ENCODE data around the gene PDE4D.

DNA sequence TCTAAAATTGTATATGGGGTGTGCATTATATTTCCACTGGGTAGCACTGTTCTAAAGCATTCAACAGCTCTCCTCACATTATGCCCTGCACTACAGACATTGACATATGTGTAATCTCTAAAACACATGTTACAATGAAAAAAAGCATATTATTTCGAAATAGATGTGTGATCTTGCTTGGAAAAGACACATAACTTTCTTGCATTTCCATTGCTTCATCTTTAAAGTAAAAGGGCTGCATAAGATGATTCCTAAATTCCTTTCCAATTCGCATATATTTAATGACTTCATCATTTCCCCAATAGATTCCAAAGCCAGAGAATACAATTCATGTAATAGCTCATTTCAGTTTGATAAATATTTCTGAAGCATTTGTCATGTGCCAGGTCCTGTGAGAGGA is 566.9 kb downstream of the PDE4D start:
- TF ChIP-seq, protein P1, sequence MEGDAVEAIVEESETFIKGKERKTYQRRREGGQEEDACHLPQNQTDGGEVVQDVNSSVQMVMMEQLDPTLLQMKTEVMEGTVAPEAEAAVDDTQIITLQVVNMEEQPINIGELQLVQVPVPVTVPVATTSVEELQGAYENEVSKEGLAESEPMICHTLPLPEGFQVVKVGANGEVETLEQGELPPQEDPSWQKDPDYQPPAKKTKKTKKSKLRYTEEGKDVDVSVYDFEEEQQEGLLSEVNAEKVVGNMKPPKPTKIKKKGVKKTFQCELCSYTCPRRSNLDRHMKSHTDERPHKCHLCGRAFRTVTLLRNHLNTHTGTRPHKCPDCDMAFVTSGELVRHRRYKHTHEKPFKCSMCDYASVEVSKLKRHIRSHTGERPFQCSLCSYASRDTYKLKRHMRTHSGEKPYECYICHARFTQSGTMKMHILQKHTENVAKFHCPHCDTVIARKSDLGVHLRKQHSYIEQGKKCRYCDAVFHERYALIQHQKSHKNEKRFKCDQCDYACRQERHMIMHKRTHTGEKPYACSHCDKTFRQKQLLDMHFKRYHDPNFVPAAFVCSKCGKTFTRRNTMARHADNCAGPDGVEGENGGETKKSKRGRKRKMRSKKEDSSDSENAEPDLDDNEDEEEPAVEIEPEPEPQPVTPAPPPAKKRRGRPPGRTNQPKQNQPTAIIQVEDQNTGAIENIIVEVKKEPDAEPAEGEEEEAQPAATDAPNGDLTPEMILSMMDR (IDR thresholded peaks at IDR 0.05; ENCODE audit: insufficient read depth, low read depth, low read length) = no peak
- no peak for TF ChIP-seq EZH2 (IDR thresholded peaks at IDR 0.05; ENCODE audit: insufficient read depth, low read length)

All from astrocyte (in vitro differentiated cells and primary cell).